NCI-H748 (cell line): Measurements from ENCODE around the gene DYNC1H1.

Experiments used
- DNase-seq: peaks from one replicate; lab custom pipeline; 2025; ENCODE audit not compliant: unreplicated experiment; lab: John Stamatoyannopoulos, UW

Gene DYNC1H1

DNA sequence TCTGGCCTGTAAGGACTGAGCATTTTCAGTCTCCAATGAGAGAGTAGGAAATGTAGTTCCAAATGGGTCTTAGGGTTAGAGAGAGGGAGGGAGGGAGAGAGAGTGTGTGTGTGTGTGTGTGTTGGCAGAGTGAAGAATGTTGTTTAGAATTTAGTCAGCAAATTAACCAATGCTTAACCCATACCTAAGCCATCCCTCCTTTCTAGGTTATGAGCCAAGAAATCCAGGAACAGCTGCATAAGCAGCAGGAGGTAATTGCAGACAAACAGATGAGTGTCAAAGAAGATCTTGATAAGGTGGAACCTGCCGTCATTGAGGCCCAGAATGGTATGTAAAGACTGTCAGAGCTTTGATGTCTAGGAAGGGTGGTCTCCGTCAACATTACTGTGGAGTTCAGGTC lies 65.6 kb downstream of the DYNC1H1 start:
- DNase-seq, result no peak

DNA sequence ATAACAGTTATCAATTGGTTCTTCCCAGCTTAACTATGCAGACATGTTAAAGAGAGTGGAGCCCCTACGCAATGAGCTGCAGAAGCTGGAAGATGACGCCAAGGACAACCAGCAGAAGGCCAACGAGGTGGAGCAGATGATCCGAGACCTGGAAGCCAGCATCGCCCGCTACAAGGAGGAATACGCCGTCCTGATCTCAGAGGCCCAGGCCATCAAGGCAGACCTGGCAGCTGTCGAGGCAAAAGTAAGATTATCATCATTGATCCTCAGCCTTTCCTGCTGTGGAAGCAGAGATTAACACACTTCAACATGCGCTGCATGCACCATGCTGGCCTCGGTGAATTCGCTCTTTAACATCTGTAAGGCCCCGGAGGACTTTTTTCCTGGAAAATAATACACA lies 68.9 kb downstream of the DYNC1H1 start:
- no peak for DNase-seq

DNA sequence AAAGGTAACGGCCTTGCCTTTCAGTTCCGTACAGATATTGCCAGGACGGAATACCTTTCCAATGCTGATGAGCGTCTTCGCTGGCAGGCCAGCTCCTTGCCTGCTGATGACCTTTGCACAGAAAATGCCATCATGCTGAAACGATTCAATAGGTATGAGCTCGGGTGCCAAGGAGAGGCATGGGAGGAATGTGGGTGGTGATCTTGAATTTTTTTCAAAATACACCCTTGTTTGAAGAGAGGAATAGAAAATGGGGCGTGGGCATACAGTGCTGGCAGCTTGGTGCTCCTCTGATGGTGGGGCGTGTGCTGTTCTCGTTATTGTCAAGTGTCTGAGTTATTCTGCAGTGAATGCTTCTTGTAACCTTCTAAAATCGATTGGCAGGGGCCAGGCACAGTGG lies 69.9 kb downstream of the DYNC1H1 start:
- no peak for DNase-seq

DNA sequence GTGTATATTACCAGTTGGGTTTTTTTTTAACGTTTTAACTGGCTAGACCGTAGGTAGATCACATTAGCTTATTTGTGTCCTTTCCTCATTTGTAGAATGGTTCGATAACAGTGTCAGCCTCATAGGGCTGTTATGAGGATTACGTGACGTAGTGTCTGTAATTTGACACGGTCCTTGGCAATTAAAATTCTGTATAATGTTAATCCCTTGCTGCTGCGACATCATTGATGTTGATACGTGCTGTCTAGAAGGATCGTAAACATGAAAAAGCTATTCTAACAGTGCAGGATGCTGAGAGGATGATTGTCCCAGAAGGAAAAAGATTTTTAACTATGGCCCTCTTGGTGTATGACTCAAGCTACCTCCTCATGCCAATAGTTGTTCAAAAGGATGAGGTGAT lies 71.5 kb downstream of the DYNC1H1 start:
- DNase-seq, result no peak

DNA sequence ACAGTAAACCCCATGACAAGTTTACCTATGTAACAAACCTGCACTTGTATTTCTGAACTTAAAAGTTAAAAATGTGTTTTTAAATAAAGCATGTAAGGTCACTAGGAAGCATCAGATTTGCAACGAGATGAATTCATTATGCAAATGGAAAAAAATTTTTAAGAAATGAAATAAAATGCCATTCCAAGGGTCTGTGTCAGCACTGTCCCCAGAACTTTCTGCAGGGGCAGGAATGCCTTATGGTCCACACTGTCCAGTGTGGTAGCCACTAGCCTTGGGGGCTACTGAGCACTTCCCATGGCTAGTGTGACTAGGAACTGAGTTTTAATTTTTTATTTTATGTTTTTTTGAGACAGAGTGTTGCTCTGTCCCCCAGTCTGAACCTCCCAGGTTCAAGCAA lies 73.3 kb downstream of the DYNC1H1 start:
- DNase-seq, result no peak

DNA sequence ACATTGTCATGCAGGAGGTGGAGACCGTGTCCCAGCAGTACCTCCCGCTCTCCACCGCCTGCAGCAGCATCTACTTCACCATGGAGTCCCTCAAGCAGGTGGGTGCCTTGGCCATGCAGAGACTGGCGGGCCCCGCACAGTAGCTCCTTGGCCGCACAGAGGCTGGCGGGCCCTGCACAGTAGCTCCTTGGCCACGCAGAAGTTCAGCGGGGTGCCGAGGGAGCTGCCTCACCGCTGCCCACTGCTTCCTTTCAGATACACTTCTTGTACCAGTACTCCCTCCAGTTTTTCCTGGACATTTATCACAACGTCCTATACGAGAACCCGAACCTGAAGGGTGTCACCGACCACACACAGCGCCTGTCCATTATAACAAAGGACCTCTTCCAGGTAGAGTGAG lies 74.8 kb downstream of the DYNC1H1 start:
- DNase-seq, result no peak

DNA sequence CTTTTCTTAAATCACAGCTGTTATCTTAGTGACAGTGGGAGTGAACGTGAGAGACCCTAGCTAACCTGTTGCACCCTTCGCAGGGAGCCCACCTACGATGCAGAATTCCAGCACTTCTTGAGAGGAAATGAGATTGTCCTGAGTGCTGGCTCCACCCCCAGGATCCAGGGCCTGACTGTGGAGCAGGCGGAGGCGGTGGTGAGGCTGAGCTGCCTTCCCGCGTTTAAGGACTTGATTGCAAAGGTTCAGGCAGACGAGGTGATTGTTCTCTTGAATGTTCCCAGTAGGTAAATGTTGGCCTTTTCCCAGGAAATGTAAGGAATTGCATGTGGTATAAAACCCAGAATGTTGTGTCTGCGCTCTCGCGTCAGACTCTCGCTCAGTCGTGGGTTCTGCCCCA lies 75.8 kb downstream of the DYNC1H1 start:
- DNase-seq, result no peak

DNA sequence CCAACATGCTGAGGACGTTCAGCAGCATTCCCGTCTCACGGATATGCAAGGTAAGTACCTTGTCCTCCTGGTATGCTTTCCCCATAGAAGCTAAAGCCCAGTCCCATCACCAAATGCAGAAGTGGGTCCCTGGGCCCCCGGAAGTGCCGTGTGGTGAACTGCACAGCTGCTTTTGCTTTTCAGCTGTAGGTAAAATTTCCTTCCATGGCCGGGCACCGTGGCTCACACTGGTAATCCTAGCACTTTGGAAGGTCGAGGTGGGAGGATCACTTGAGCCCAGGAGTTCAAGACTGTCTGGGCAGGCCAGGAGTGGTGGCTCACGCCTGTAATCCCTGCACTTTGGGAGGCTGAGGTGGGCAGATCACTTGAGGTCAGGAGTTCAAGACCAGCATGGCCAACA lies 78.3 kb downstream of the DYNC1H1 start:
- DNase-seq, result no peak

DNA sequence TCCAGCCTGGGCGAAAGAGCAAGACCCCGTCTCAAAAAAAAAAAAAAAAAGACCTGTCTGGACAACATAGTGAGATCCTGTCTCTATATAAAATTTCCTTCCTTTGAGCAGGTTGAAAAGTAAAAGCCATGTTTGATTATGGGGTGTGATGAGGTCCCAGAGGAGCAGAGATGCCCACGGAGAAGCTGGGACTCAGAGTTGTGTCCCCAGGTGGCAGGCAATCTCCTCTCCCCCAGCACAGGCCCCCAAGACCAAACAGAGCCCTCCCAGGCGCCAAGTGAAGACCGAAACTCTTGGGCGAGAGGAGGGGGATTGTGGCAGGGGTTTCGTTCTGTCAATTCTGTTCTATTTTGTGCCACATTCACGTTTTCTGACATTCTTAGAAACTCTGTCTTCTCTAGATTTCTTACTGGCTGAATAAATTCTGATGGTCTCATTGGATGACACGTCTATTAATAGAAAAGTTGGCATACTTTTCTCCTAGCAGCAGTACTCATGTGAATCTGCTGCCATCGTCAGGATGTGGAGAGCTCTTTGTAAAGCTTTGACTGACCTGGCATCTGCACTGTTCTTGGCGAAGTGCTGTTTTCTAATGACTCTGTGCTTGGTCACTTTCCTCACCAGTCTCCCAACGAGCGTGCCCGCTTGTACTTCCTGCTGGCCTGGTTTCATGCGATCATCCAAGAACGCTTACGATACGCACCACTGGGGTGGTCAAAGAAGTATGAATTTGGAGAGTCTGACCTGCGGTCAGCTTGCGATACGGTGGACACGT lies 79.1 kb downstream of the DYNC1H1 start:
- no peak for DNase-seq

DNA sequence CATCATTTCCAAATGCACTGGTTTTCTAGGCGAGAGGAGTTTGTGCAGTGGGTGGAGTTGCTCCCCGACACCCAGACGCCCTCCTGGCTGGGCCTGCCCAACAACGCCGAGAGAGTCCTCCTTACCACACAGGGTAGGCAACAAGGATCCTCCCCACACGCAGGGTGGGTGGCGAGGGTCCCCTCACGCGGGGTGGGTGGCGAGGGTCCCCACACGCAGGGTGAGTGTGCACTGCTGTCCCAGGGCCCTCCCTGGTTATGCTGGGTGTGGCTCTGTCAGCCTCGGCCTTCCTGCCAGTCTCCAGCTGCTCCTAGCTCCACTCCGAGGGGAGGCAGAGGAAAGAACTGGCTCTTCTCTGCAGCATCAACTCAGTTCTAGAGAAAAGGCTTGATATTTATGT lies 80.2 kb downstream of the DYNC1H1 start:
- no peak for DNase-seq

DNA sequence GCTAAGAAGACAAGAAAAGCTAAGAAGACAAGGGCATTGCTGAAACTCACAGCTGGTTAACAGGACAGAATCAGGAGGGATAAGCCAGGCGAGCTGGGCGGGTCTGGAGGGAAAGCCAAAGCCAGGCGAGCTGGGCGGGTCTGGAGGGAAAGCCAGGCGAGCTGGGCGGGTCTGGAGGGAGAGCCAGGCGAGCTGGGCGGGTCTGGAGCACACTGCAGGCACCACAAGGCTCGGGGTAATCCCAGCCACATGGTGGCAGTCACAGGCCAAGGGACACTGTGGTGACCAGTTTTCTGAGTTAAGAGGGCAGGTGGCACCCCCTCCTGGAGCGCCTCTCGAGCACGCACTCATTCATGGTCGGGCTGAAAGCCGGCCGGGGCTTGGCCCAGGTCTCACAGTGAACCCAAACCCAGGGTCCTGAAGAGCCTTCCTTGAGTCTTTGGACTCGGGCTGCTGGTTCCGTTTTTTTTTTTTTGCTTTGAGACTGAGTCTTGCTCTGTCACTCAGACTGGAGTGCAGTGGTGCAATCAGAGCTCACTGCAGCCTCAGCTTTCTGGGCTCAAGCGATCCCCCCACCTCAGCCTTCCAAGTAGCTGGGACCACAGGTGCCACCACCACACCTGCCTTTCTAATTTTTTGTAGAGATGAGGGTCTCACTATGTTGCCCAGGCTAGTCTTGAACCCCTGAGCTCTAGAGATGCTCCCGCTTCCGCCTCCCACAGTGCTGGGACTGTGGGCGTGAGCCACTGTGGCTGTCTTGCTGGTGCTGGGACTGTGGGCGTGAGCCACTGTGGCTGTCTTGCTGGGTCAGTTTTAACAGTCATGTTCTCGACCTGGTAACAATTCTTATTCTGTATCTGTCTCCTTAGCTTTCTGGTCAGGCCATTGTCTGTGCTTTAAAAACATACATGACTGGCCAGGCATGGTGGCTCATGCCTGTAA lies 82.2 kb downstream of the DYNC1H1 start:
- peak; percentile 73 for DNase-seq

DNA sequence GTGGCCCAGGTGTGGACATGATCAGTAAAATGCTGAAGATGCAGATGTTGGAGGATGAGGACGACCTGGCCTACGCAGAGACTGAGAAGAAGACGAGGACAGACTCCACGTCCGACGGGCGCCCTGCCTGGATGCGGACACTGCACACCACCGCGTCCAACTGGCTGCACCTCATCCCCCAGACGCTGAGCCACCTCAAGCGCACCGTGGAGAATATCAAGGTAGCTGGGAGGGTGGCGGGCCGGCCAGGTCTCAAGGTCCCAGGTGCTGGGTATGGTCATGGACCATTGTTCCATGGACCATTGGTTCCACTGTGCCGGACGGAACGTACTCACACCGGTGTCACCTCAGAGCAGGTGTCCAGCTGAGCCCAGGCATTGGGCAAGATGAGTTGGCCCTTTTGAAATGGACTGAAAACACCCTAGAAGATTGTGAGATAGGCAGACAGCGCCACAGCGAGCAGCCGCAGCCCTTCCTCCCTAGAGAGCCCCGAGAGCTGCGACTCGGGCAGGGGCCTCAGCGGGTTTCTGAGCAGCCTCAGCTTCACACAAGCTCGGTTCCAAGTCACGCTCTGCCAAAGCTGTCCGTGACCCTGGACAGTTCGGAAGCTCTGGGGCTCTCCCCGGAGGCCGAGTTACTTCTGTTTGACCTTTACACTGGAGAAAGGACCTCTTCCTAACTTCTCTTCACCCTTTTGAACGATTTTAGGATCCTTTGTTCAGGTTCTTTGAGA lies 83.6 kb downstream of the DYNC1H1 start:
- no peak for DNase-seq

DNA sequence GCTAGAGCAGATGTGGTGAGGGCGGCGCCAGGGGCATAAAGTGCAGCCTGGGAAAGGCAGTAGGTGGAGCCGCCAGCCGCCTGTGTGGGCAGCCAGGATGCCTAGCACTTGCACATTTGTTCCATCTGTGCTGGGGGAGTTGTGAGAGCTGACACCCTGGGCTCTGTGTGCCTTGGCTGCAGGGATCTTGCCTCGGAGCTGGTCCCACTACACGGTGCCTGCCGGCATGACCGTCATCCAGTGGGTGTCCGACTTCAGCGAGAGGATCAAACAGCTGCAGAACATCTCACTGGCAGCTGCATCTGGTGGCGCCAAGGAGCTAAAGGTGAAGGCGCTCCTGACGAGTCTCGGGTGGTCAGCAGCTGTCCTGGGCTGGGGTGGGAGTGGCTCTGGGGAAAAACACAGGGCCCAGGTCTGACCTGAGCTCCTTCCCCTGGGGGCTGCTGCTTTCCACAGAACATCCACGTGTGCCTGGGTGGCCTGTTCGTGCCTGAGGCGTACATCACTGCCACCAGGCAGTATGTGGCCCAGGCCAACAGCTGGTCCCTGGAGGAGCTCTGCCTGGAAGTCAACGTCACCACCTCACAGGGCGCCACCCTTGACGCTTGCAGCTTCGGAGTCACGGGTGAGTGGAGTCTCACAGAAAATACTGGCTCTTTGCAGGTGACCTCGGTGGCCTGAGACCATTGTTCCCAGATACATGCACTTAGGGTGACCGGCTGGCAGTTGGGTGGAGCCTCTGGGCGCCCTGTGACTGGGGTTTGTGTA lies 85.1 kb downstream of the DYNC1H1 start:
- DNase-seq, result no peak

DNA sequence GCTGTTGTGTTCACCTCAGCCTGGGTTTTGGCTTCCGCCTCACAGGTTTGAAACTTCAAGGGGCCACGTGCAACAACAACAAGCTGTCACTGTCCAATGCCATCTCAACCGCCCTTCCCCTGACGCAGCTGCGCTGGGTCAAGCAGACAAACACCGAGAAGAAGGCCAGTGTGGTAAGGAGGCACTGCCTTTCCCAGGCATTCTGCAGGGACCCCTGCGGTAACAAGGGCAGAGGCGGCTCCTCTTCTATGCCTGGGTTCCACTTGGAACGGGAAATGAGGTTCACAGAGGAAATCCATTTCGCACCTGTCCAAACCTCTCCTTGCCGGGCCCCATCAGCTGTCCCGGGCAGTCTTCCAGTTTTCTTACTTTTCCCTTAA lies 85.6 kb downstream of the DYNC1H1 start:
- no peak for DNase-seq

DNA sequence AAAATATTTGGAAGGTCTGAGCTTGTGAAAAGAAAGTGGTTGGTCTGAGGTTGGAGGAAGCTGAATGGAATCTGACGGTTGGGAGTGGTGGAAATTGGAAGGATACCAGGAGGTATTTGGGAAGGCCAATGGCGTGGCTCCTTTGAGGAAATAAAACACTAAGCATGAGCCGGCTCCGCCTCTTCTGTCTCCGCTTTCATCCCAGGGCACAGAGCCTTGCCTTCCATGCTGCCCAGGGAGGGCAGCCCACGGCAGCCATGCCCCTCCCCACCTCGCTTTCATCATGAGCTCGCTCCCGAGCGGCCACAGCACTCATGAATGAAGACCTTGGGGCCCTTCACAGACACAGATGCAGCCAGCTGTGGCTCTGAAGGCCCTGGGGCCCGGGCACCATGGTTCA lies 86.3 kb downstream of the DYNC1H1 start:
- no peak for DNase-seq

DNA sequence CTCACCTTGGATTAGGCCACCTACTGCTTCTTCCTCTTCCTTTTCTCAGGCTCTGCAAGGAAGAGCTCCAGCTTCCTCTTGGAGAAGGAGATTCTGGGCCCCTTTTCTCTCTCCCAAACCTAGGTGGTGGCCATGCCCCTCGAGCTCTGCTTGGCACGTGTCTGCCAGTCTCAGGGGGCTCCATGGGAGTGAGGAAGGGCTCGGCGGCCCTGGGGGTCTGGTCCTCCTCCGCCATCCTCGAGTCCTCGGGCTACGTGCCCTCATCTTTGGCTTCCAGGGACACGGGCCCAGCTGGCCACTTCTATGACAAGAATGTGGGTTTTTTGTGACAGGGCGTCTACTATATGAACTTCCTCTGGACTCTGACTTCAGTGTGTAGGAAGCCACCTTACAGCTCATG lies 88.1 kb downstream of the DYNC1H1 start:
- no peak for DNase-seq

DNA sequence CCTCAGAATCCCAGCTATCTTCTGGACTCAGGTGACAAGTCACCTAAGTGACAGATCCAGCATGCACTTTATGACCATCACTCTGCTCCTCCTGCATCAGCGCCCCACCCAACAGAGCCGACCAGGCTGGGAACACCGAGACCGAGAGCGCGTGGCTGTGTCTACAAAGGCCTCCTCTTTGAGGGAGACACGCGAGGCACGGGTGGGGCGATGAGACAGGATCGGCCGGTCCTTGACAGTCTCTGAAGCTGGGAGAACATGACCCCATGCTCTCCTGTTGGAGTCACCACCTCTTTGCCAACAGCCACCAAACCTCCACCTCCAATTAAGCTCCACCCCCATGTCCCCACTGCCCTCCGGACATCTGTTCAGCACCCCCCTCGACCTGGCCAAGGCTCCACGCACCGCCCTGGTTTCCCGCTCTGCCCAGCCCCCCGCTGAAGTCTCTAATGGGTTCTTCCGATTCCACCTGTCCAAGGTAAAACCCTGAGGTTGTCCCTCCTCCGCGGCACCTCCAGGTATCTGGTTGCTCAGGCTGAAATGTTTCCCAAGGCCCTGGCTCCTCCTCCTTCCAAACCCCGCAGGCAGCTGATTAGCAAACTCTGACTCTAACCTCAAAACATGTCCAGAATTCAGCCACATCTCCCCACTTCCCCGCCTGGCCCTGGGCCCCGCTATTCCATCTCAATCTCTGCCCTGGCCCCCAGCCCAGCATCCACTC lies 91.0 kb downstream of the DYNC1H1 start:
- no peak for DNase-seq

DNA sequence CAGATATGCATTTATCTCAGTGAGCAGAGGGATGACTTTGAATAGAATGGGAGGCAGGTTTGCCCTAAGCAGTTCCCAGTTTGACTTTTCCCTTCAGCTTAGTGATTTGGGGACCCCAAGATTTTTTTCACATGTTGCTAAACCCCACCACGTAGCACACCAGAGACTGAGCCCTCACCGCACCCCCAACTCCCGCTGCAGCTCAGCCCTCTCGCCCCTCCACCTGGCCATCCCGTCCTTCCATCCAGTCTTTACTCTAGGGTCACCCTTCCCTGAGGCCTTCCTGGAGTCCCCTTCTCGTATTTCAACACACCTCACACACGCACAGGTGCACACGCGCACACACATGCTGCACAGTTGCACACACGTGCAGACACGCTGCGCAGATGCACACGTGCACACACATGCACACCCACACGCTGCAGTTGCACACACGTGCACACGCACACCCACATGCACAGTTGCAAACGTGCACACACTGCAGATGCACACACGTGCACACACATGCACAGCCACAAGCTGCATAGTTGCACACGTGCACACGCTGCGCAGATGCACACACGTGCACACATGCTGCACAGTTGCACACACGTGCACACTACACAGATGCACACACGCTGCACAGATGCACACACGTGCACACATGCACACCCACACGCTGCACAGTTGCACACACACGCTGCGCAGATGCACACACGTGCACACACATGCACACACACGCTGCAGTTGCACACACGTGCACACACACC lies 92.5 kb downstream of the DYNC1H1 start:
- no peak for DNase-seq

DNA sequence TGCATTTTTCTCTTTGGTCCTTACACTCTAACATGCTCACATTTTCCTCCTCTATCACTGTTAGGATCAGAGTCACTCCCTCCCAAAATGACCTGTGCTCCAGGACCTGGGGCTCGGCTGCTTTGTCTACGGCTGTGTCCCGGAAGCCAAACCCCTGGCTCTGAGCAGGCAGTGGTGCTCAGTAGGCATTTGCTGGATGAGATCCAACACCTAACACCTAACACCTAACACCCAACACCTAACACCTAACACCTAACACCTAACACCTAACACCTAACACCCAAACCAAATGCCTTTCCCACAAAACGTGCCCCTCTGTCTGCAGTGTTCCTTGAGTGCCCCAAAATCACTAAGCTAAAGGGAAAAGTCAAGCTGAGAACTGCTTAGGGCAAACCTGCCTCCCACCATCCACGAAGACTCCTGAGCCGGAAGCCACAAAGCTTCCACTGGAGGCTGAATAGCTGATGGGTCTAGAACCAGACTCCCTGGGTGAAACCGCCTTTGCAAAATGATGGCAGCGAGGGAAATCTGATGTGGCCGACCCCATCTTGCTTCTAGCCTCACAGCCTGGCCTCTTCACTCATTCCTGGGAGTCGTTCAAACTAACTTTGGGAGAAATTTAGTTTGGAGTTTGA lies 93.2 kb downstream of the DYNC1H1 start:
- no peak for DNase-seq
